K562 (cell line): ENCODE data around the gene UBE2J2. TPM values are rescaled to one million over a fixed set of nuclear protein-coding genes. Genes with fewer than 3 reads are reported as not detected.

Source experiments
- BCLAF1 ChIP-seq, 2 experiments: fragments of 450-650 bp in 1 of 2; IDR thresholded peaks; 2 replicates each; pipeline ENCODE4 v1.6.1; 2011 to 2017; ENCODE audit warnings: low read depth in 2 of 2, antibody characterized with exemption in 1 of 2, borderline replicate concordance in 1 of 2, low read length in 1 of 2, mild to moderate bottlenecking in 1 of 2, mixed read lengths in 1 of 2; ENCODE audit not compliant: control insufficient read depth in 1 of 2
- CHD4 ChIP-seq: fragments of 200-600 bp; sonication (generic); IDR thresholded peaks from 3 replicates; pipeline ENCODE4 v1.6.1; 2012; ENCODE audit warnings: low read depth, mild to moderate bottlenecking, mixed read lengths, low read length, inconsistent platforms; ENCODE audit not compliant: insufficient read depth, insufficient replicate concordance, poor library complexity, severe bottlenecking
- CREBBP ChIP-seq: IDR thresholded peaks from one replicate; pipeline ENCODE4 v1.6.1; 2012; ENCODE audit warnings: low read depth, mild to moderate bottlenecking, control low read depth, inconsistent platforms, low read length
- HMGN3 ChIP-seq: IDR thresholded peaks from 2 replicates; pipeline ENCODE4 v1.6.1; 2011; ENCODE audit warnings: borderline replicate concordance, low read depth, mild to moderate bottlenecking, mixed read lengths, low read length; ENCODE audit not compliant: insufficient read length; ENCODE audit errors: extremely low read depth
- HOXB6 ChIP-seq: fragments of 250-450 bp; sonication (Bioruptor Pico); IDR thresholded peaks from 2 replicates; pipeline ENCODE4 v1.5.1; 2022; ENCODE audit warnings: mild to moderate bottlenecking, borderline replicate concordance
- ILK ChIP-seq: fragments of 450-650 bp; IDR thresholded peaks from 2 replicates; pipeline ENCODE4 v1.6.1; 2016; ENCODE audit warnings: missing genetic modification characterization, low read depth, mild to moderate bottlenecking, missing compliant biosample characterization, moderate library complexity, borderline replicate concordance
- LEF1 ChIP-seq: fragments of 450-650 bp; IDR thresholded peaks from 2 replicates; pipeline ENCODE4 v1.6.1; 2016; ENCODE audit warnings: mild to moderate bottlenecking
- NFE2 ChIP-seq: IDR thresholded peaks from 2 replicates; pipeline ENCODE4 v1.6.1; 2014; ENCODE audit warnings: antibody characterized with exemption, low read depth
- NKRF ChIP-seq: fragments of 450-650 bp; IDR thresholded peaks from 2 replicates; pipeline ENCODE4 v1.6.1; 2016; ENCODE audit warnings: borderline replicate concordance
- POLR2AphosphoS5 ChIP-seq: IDR thresholded peaks from 2 replicates; pipeline ENCODE4 v1.6.1; 2011; ENCODE audit warnings: mild to moderate bottlenecking, low read depth, low read length, moderate library complexity; ENCODE audit not compliant: control insufficient read depth, insufficient read depth
- POLR2B ChIP-seq: fragments of 450-650 bp; IDR thresholded peaks from 2 replicates; pipeline ENCODE4 v1.6.1; 2018; ENCODE audit warnings: low read depth; ENCODE audit not compliant: partially characterized antibody
- PRDM10 ChIP-seq: fragments of 450-650 bp; IDR thresholded peaks from 2 replicates; pipeline ENCODE4 v1.6.1; 2018; ENCODE audit not compliant: partially characterized antibody
- PTBP1 ChIP-seq: fragments of 200-400 bp; formaldehyde crosslinking; IDR thresholded peaks from 2 replicates; pipeline ENCODE4 v1.6.1; 2017; ENCODE audit warnings: low read depth, low read length
- TEAD4 ChIP-seq, 2 experiments: sonication (generic) in 1 of 2; formaldehyde crosslinking in 1 of 2; IDR thresholded peaks; 2 replicates each; pipeline versions ENCODE4 v1.6.1 to v1.8.0; 2012 to 2022; ENCODE audit warnings: borderline replicate concordance in 1 of 2, inconsistent platforms in 1 of 2, low read length in 1 of 2, mild to moderate bottlenecking in 1 of 2, missing genetic modification reagents in 1 of 2
- TFAM ChIP-seq: fragments of 250-450 bp; sonication (Bioruptor Pico); conservative IDR thresholded peaks from 2 replicates; pipeline ENCODE4 v1.5.0; 2021; ENCODE audit warnings: mild to moderate bottlenecking, moderate library complexity
- YBX1 ChIP-seq: fragments of 450-650 bp; IDR thresholded peaks from 2 replicates; pipeline ENCODE4 v1.7.1; 2016; ENCODE audit warnings: mild to moderate bottlenecking
- ZKSCAN1 ChIP-seq: fragments of 150-350 bp; IDR thresholded peaks from 2 replicates; pipeline ENCODE4 v1.6.1; 2016; ENCODE audit warnings: low read depth, low read length
- ZNF354B ChIP-seq: fragments of 250-450 bp; sonication (Bioruptor Pico); IDR thresholded peaks from 2 replicates; pipeline ENCODE4 v1.4.0; 2020
- ZNF785 ChIP-seq: fragments of 250-450 bp; sonication (Bioruptor Pico); IDR thresholded peaks from 2 replicates; pipeline ENCODE4 v1.4.0; 2020; ENCODE audit warnings: mild to moderate bottlenecking
- polyA plus RNA-seq, 8 experiments: library from polyadenylated mRNA; depleted of rRNA in 4 of 8; stranded (reverse) in 5 of 8; unstranded in 3 of 8; fragments of >200 nt; fragmentation: Nextera tagmentation in 2 of 8; fragmentation: Illumina TruSeq in 1 of 8; extraction: Ambion mirVana in 2 of 8; extraction: Trizol in 1 of 8; gene quantifications; 2 replicates each; pipeline versions ENCODE4 v1.2.1 to v1.2.3, GENCODE V29; 2011 to 2014; ENCODE audit warnings: inconsistent platforms in 1 of 8, missing spikeins in 1 of 8
- total RNA-seq, 7 experiments: library from RNA; depleted of rRNA in 6 of 7; stranded (reverse); fragments of >200 nt in 6 of 7; fragmentation: Illumina TruSeq in 2 of 7; extraction: Trizol in 2 of 7; gene quantifications; 2 replicates each; pipeline versions ENCODE4 v1.2.1 to v1.2.3, GENCODE V29; 2011 to 2021; ENCODE audit warnings: low replicate concordance in 1 of 7

UBE2J2 gene
- total and polyA plus RNA-seq, 9 of the 15 experiments (the other 6 are each of a cell fraction or from before 2014, with no cell fraction given), result 0.93 to 112 (median 75.5) TPM

- TF ChIP-seq PRDM10, result peak; percentile 78
- no peak for TF ChIP-seq HOXB6 (CRISPR knock-in tag)
- TF ChIP-seq YBX1, result no peak
- peak; percentile 46 for TF ChIP-seq HMGN3
- TF ChIP-seq ZNF785 (CRISPR knock-in tag), result no peak
- no peak for TF ChIP-seq NFE2
- no peak for TF ChIP-seq NKRF
- no peak for TF ChIP-seq TEAD4 (IDR thresholded peaks at IDR 0.05; ENCODE audit: low read length)
- TF ChIP-seq TEAD4 (CRISPR knock-in tag; IDR thresholded peaks at IDR 0.05; ENCODE audit: borderline replicate concordance), result no peak
- no peak for TF ChIP-seq CREBBP
- TF ChIP-seq TFAM (CRISPR knock-in tag), result no peak
- no peak for TF ChIP-seq ZKSCAN1
- no peak for TF ChIP-seq BCLAF1 (IDR thresholded peaks at IDR 0.05; ENCODE audit: borderline replicate concordance in 1 of 2, control insufficient read depth in 1 of 2, low read depth in 2 of 2, low read length in 1 of 2)
- no peak for TF ChIP-seq ZNF354B (CRISPR knock-in tag)
- no peak for TF ChIP-seq PTBP1
- TF ChIP-seq POLR2AphosphoS5, result no peak
- no peak for TF ChIP-seq LEF1
- no peak for TF ChIP-seq CHD4
- TF ChIP-seq POLR2B, result no peak
- no peak for TF ChIP-seq ILK (tag)
Measured at GRCh38 chr1:1299686-1300351, 26.2 kb upstream of the UBE2J2 start (continued).
